HepG2 (cell line): ENCODE results near the gene GLIS2. TPM values are rescaled to one million over a fixed set of nuclear protein-coding genes. Genes with fewer than 3 reads are reported as not detected.
A peak's percentile ranks its signal among the peaks of the same experiment; 100 is the strongest.

ENCODE experiments used
- ARNTL ChIP-seq: sonication (generic); formaldehyde crosslinking; IDR thresholded peaks from 2 replicates; pipeline ENCODE4 v1.4.0; 2020; ENCODE audit warnings: mild to moderate bottlenecking, missing genetic modification reagents
- DR1 ChIP-seq: sonication (generic); formaldehyde crosslinking; IDR thresholded peaks from 2 replicates; pipeline ENCODE4 v1.8.0; 2021; ENCODE audit warnings: mild to moderate bottlenecking, missing genetic modification reagents, inconsistent platforms
- HNRNPL ChIP-seq: fragments of 200-400 bp; formaldehyde crosslinking; IDR thresholded peaks from 2 replicates; pipeline ENCODE4 v1.6.1; 2017; ENCODE audit warnings: mild to moderate bottlenecking, low read depth, low read length
- HNRNPUL1 ChIP-seq: fragments of 200-400 bp; formaldehyde crosslinking; IDR thresholded peaks from 2 replicates; pipeline ENCODE4 v1.6.1; 2017; ENCODE audit warnings: low read depth, mild to moderate bottlenecking, low read length, moderate library complexity
- HOXA3 ChIP-seq: sonication (generic); formaldehyde crosslinking; IDR thresholded peaks from 2 replicates; pipeline ENCODE4 v1.5.0; 2020; ENCODE audit warnings: missing genetic modification reagents
- IRF9 ChIP-seq: sonication (generic); formaldehyde crosslinking; IDR thresholded peaks from 2 replicates; pipeline ENCODE4 v1.8.0; 2022; ENCODE audit warnings: missing genetic modification reagents, mild to moderate bottlenecking, borderline replicate concordance
- MAZ ChIP-seq, 2 experiments: sonication (generic) in 1 of 2; formaldehyde crosslinking in 1 of 2; IDR thresholded peaks; 2 replicates each; pipeline versions ENCODE4 v1.5.0 to v1.6.1; 2012 to 2020; ENCODE audit warnings: low read depth in 2 of 2, mild to moderate bottlenecking in 2 of 2, borderline replicate concordance in 1 of 2, improper control_type of control experiment in 1 of 2, low read length in 1 of 2, missing genetic modification reagents in 1 of 2, moderate library complexity in 1 of 2
- NR2F6 ChIP-seq, 2 experiments: IDR thresholded peaks; 2 replicates each; pipeline ENCODE4 v1.6.1; 2016; ENCODE audit warnings: antibody characterized with exemption in 1 of 2, mild to moderate bottlenecking in 1 of 2
- SUZ12 ChIP-seq: fragments of 150-350 bp; IDR thresholded peaks from 2 replicates; pipeline ENCODE4 v1.6.1; 2014; ENCODE audit warnings: low read depth, low read length
- ZBTB43 ChIP-seq: sonication (generic); formaldehyde crosslinking; conservative IDR thresholded peaks from 2 replicates; pipeline ENCODE4 v1.4.0; 2020; ENCODE audit warnings: missing genetic modification reagents
- ZFP1 ChIP-seq: IDR thresholded peaks from 2 replicates; pipeline ENCODE4 v1.6.1; 2016
- ZFX ChIP-seq: sonication (generic); formaldehyde crosslinking; IDR thresholded peaks from 2 replicates; pipeline ENCODE4 v1.4.0; 2020; ENCODE audit warnings: mild to moderate bottlenecking, low read depth, missing genetic modification reagents, moderate library complexity
- ZNF224 ChIP-seq: sonication (generic); formaldehyde crosslinking; IDR thresholded peaks from 2 replicates; pipeline ENCODE4 v1.5.0; 2020; ENCODE audit warnings: mild to moderate bottlenecking, missing genetic modification reagents
- ZNF350 ChIP-seq: sonication (generic); formaldehyde crosslinking; IDR thresholded peaks from 2 replicates; pipeline ENCODE4 v1.4.0; 2020; ENCODE audit warnings: mild to moderate bottlenecking, low read depth, missing genetic modification reagents, borderline replicate concordance
- ZNF687 ChIP-seq: sonication (generic); formaldehyde crosslinking; IDR thresholded peaks from 2 replicates; pipeline ENCODE4 v1.5.1; 2020; ENCODE audit warnings: mild to moderate bottlenecking, missing genetic modification reagents, moderate library complexity
- ZNF768 ChIP-seq: sonication (generic); formaldehyde crosslinking; IDR thresholded peaks from 2 replicates; pipeline ENCODE4 v1.4.0; 2020; ENCODE audit warnings: missing genetic modification reagents
- ZNF800 ChIP-seq: sonication (generic); formaldehyde crosslinking; IDR thresholded peaks from 2 replicates; pipeline ENCODE4 v1.4.0; 2020; ENCODE audit warnings: missing genetic modification reagents
- ZSCAN25 ChIP-seq: sonication (generic); formaldehyde crosslinking; IDR thresholded peaks from 2 replicates; pipeline ENCODE4 v1.8.0; 2022; ENCODE audit warnings: mild to moderate bottlenecking, missing genetic modification reagents
- polyA plus RNA-seq, 8 experiments: library from polyadenylated mRNA; depleted of rRNA in 3 of 8; stranded (reverse) in 7 of 8; unstranded in 1 of 8; fragments of >200 nt; fragmentation: Illumina TruSeq in 4 of 8; extraction: Trizol in 4 of 8; gene quantifications; 2 replicates each; pipeline versions ENCODE4 v1.2.1 to v1.2.3, GENCODE V29; 2011 to 2016; ENCODE audit warnings: low read depth in 4 of 8, missing spikeins in 1 of 8, mixed read lengths in 1 of 8; ENCODE audit not compliant: insufficient read depth in 1 of 8
- total RNA-seq, 5 experiments: library from RNA; depleted of rRNA; stranded (reverse); fragments of >200 nt; fragmentation: Illumina TruSeq; extraction: Trizol; gene quantifications; 2 replicates each; pipeline ENCODE4 v1.2.3, GENCODE V29; 2016; ENCODE audit warnings: low read depth in 1 of 5

Gene GLIS2
- total and polyA plus RNA-seq, 2 of the 13 experiments (the other 11 are each of a cell fraction or from before 2014, with no cell fraction given): 0.28 to 0.29 TPM

- peak; percentile 69 for TF ChIP-seq ZNF687 (CRISPR knock-in tag)
- TF ChIP-seq IRF9 (CRISPR knock-in tag): peak; percentile 3; the same call in 1 of the 2 replicates
- 0 out of 2 replicates have a peak, but pooled peaks have one; percentile 15 for TF ChIP-seq NR2F6 (IDR thresholded peaks at IDR 0.05)
- TF ChIP-seq NR2F6 (CRISPR knock-in tag; IDR thresholded peaks at IDR 0.05): no peak; the same call in 1 of the 2 replicates
- no peak for TF ChIP-seq ZFP1
- peak; percentile 64; the same call in 1 of the 2 replicates for TF ChIP-seq ZNF768 (CRISPR knock-in tag)
- TF ChIP-seq ZFX (CRISPR knock-in tag): peak; percentile 73
- 0 out of 2 replicates have a peak, but pooled peaks have one; percentile 17 for TF ChIP-seq ARNTL
- TF ChIP-seq MAZ (IDR thresholded peaks at IDR 0.05; ENCODE audit: borderline replicate concordance, low read depth, low read length): no peak
- TF ChIP-seq MAZ (CRISPR knock-in tag; IDR thresholded peaks at IDR 0.05; ENCODE audit: low read depth): peak; percentile 67; the same call in 1 of the 2 replicates
- no peak for TF ChIP-seq ZBTB43 (CRISPR knock-in tag)
- TF ChIP-seq ZNF350 (CRISPR knock-in tag): no peak
- TF ChIP-seq SUZ12: no peak
- 0 out of 2 replicates have a peak, but pooled peaks have one; percentile 36 for TF ChIP-seq HNRNPL
- TF ChIP-seq DR1 (CRISPR knock-in tag): peak; percentile 46; the same call in 1 of the 2 replicates
- 0 out of 2 replicates have a peak, but pooled peaks have one; percentile 7 for TF ChIP-seq ZSCAN25 (CRISPR knock-in tag)
- TF ChIP-seq HNRNPUL1: peak; percentile 80; the same call in 1 of the 2 replicates
- peak; percentile 73 for TF ChIP-seq ZNF800
- TF ChIP-seq HOXA3 (CRISPR knock-in tag): peak; percentile 78
- no peak for TF ChIP-seq ZNF224 (CRISPR knock-in tag)
These were observed 2.0 kb upstream of the GLIS2 start (continued) for GRCh38 chr16:4313563-4314531.
